ENCODE results near the gene NPC1L1.

DNA sequence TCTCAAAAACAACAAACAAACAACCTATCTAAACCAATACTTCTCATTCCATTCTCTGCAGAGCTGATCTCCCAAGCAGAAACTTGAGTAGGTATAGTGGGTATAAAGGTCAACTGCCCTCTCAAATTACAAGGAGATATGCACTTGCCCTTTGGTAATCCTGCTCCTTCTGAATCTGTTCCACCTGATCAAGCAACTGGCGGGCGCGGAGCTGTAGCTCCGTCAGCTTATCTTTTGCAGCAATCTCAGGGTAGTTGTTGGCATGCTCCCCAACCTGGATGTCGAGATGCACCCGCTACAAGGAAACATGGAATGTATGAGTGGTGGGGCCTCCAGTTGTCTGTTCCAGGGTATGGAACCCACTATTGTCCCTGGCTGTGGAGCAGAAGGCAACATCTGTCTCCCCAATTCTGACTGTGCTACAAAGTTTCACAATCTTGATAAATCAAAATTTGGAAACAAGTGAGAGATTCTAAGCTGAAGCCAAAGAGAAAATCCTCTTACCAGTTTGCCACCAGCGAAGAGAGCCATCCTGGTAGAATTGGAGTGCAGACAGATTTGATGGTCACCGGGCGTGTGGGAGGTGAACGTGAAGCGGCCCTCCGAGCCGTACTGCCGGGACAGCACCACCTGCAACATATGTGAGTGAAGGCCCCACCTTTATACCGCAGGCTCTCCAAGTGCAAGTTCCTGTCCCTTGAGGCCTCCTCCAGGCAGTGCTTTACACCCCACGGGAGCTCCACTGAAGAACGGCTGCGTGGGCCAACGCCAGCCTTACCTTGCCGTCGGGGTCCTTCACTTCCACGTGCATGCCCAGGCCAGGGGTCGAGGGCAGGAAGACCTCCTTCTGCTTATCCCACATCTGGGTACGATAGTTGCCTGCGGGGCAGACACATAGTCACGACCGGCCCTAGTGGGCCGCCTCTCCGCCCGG, 40.1 kb upstream of the NPC1L1 start:
- TF ChIP-seq EZH2phosphoT487 (IDR thresholded peaks at IDR 0.05; ENCODE audit: borderline replicate concordance, low read length) (no peak), EZH2 (IDR thresholded peaks at IDR 0.05; ENCODE audit: low read length, unreplicated experiment) (no peak)
- TF ChIP-seq, protein P1, sequence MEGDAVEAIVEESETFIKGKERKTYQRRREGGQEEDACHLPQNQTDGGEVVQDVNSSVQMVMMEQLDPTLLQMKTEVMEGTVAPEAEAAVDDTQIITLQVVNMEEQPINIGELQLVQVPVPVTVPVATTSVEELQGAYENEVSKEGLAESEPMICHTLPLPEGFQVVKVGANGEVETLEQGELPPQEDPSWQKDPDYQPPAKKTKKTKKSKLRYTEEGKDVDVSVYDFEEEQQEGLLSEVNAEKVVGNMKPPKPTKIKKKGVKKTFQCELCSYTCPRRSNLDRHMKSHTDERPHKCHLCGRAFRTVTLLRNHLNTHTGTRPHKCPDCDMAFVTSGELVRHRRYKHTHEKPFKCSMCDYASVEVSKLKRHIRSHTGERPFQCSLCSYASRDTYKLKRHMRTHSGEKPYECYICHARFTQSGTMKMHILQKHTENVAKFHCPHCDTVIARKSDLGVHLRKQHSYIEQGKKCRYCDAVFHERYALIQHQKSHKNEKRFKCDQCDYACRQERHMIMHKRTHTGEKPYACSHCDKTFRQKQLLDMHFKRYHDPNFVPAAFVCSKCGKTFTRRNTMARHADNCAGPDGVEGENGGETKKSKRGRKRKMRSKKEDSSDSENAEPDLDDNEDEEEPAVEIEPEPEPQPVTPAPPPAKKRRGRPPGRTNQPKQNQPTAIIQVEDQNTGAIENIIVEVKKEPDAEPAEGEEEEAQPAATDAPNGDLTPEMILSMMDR (conservative IDR thresholded peaks at IDR 0.05; ENCODE audit: low read depth, low read length), result no peak
